Activated CD8-positive, alpha-beta memory T cell treated with anti-CD3 and anti-CD28 coated beads, Interleukin-2, amount 50 U/mL, for 4 hours (primary cell): ENCODE measurements around the gene ELOA2.
"Not testable (repeated sequence)": the region's sequence is repeated elsewhere in the genome, so short reads cannot be mapped to it uniquely, and the experiment has no call there.

Experiments used
- DNase-seq: peaks from one replicate; pipeline ENCODE4 v3.0.0-alpha.2; 2020

The ELOA2 gene

GRCh38 chr18:47035156-47035671 lies at the start of gene ELOA2:
Gene ELOA2, minus strand, starts transcription at chr18:47035621. Its CDS starts 357 bp downstream, at chr18:47035264.
- no peak for DNase-seq

GRCh38 chr18:47081578-47081977 lies 46.2 kb upstream of the ELOA2 start:
- no peak for DNase-seq

- no peak for DNase-seq
Observed at GRCh38 chr18:47080872-47081271, 45.5 kb upstream of the ELOA2 start.

GRCh38 chr18:47077111-47077510 lies 41.7 kb upstream of the ELOA2 start:
- no peak for DNase-seq

- no peak for DNase-seq
Observed at GRCh38 chr18:47075098-47075883, 39.9 kb upstream of the ELOA2 start.

- DNase-seq, result no peak
Observed at GRCh38 chr18:47067648-47068047, 32.2 kb upstream of the ELOA2 start.

- DNase-seq, result no peak
Observed at GRCh38 chr18:47063096-47063495, 27.7 kb upstream of the ELOA2 start.

- no peak for DNase-seq
Observed at GRCh38 chr18:47062471-47062870, 27.1 kb upstream of the ELOA2 start.

GRCh38 chr18:47054369-47054768 lies 18.9 kb upstream of the ELOA2 start:
- DNase-seq, result no peak

GRCh38 chr18:47050468-47050867 lies 15.0 kb upstream of the ELOA2 start:
- DNase-seq, result no peak

GRCh38 chr18:47040982-47041381 lies 5.6 kb upstream of the ELOA2 start:
- DNase-seq, result no peak

GRCh38 chr18:47036927-47037578 lies 1.6 kb upstream of the ELOA2 start:
- no peak for DNase-seq

- DNase-seq, result no peak
Observed at GRCh38 chr18:47036298-47036874, 965 bp upstream of the ELOA2 start.

- not testable (repeated sequence) for DNase-seq
Observed at GRCh38 chr18:47034591-47034990, 830 bp downstream of the ELOA2 start.

- DNase-seq, result no peak
Observed at GRCh38 chr18:47032945-47033344, 2.5 kb downstream of the ELOA2 start.

- not testable (repeated sequence) for DNase-seq
Observed at GRCh38 chr18:47030887-47031286, 4.5 kb downstream of the ELOA2 start.

- not testable (repeated sequence) for DNase-seq
Observed at GRCh38 chr18:47029684-47030353, 5.6 kb downstream of the ELOA2 start.

- not testable (repeated sequence) for DNase-seq
Observed at GRCh38 chr18:47028738-47029137, 6.7 kb downstream of the ELOA2 start.

- not testable (repeated sequence) for DNase-seq
Observed at GRCh38 chr18:47025557-47026174, 9.8 kb downstream of the ELOA2 start.

GRCh38 chr18:47023769-47024465 lies 11.5 kb downstream of the ELOA2 start:
- not testable (repeated sequence) for DNase-seq

- DNase-seq, result not testable (repeated sequence)
Observed at GRCh38 chr18:47022821-47023220, 12.6 kb downstream of the ELOA2 start.

GRCh38 chr18:47020757-47021156 lies 14.7 kb downstream of the ELOA2 start:
- DNase-seq, result not testable (repeated sequence)
